Stomach smooth muscle (tissue), 2 donors: ENCODE results near the gene SMIM13.

Experiments used
- H3K27ac ChIP-seq: one replicate; pipeline ENCODE4 v1.7.0; 2013; ENCODE audit warnings: mild to moderate bottlenecking, low read length, inconsistent platforms
- H3K27me3 ChIP-seq, 2 donors: one replicate each; pipeline ENCODE4 v1.7.0; 2013; ENCODE audit warnings: low read length in 2 of 2; ENCODE audit not compliant: insufficient read depth in 2 of 2, control insufficient read depth in 1 of 2
- H3K36me3 ChIP-seq, 2 donors: one replicate each; pipeline ENCODE4 v1.7.0; 2013; ENCODE audit warnings: low read length in 2 of 2; ENCODE audit not compliant: control insufficient read depth in 2 of 2, insufficient read depth in 2 of 2
- H3K4me1 ChIP-seq: one replicate; pipeline ENCODE4 v1.7.0; 2013; ENCODE audit warnings: low read length; ENCODE audit not compliant: control insufficient read depth, insufficient read depth
- H3K4me3 ChIP-seq, 2 donors: one replicate each; pipeline ENCODE4 v1.7.0; 2013; ENCODE audit warnings: low read length in 2 of 2
- H3K9ac ChIP-seq, 2 donors: one replicate each; pipeline ENCODE4 v1.7.0; 2013; ENCODE audit warnings: low read length in 2 of 2, mild to moderate bottlenecking in 1 of 2
- H3K9me3 ChIP-seq, 2 donors: one replicate each; pipeline ENCODE4 v1.7.0; 2013; ENCODE audit warnings: low read length in 2 of 2; ENCODE audit not compliant: control insufficient read depth in 2 of 2
- donor health status: healthy.
- donor health status: Pancreatic carcinoma.

The SMIM13 gene

GRCh38 chr6:11140056-11140455 lies 46.4 kb downstream of the SMIM13 start:
- Histone ChIP-seq H3K36me3 (peaks cover 4% of the 10 kb centered on the region in 2 donors), H3K9ac (no peak overlapping the region), H3K4me3 (no peak overlapping the region), H3K27ac (no peak overlapping the region), H3K27me3 (no peaks in the 10 kb centered on the region), H3K4me1 (no peaks in the 10 kb centered on the region), H3K9me3 (no peaks in the 10 kb centered on the region)

- Histone ChIP-seq H3K9ac (no peak overlapping the region), H3K4me3 (no peak overlapping the region), H3K27me3 (no peaks in the 10 kb centered on the region), H3K36me3 (no peaks in the 10 kb centered on the region), H3K9me3 (no peaks in the 10 kb centered on the region), H3K27ac (no peak overlapping the region), H3K4me1 (no peaks in the 10 kb centered on the region)
These were observed 47.7 kb downstream of the SMIM13 start for GRCh38 chr6:11141295-11141694.

- Histone ChIP-seq H3K4me3 (no peak overlapping the region), H3K9me3 (no peaks in the 10 kb centered on the region), H3K4me1 (no peaks in the 10 kb centered on the region), H3K9ac (no peak overlapping the region), H3K36me3 (no peaks in the 10 kb centered on the region), H3K27ac (no peak overlapping the region), H3K27me3 (no peaks in the 10 kb centered on the region)
These were observed 48.8 kb downstream of the SMIM13 start for GRCh38 chr6:11142296-11143027.

GRCh38 chr6:11143394-11144371 lies 50.0 kb downstream of the SMIM13 start:
- Histone ChIP-seq H3K9me3 (no peaks in the 10 kb centered on the region), H3K4me3 (no peak overlapping the region), H3K4me1 (no peaks in the 10 kb centered on the region), H3K36me3 (no peaks in the 10 kb centered on the region), H3K27ac (no peak overlapping the region), H3K27me3 (no peaks in the 10 kb centered on the region), H3K9ac (no peak overlapping the region)

GRCh38 chr6:11144393-11144851 lies 50.8 kb downstream of the SMIM13 start:
- H3K27ac ChIP-seq, result no peak overlapping the region
- H3K9ac ChIP-seq, result no peak overlapping the region
- H3K4me3 ChIP-seq, result no peak overlapping the region
- H3K4me1 ChIP-seq, result no peaks in the 10 kb centered on the region
- H3K27me3 ChIP-seq, result no peaks in the 10 kb centered on the region
- H3K36me3 ChIP-seq, result no peaks in the 10 kb centered on the region
- H3K9me3 ChIP-seq, result no peaks in the 10 kb centered on the region

- no peaks in the 10 kb centered on the region for H3K36me3 ChIP-seq
- H3K27me3 ChIP-seq, result no peaks in the 10 kb centered on the region
- H3K9ac ChIP-seq, result no peak overlapping the region
- no peaks in the 10 kb centered on the region for H3K9me3 ChIP-seq
- H3K4me3 ChIP-seq, result no peak overlapping the region
- no peaks in the 10 kb centered on the region for H3K4me1 ChIP-seq
- no peak overlapping the region for H3K27ac ChIP-seq
These were observed 52.6 kb downstream of the SMIM13 start for GRCh38 chr6:11146117-11146826.

GRCh38 chr6:11149551-11149950 lies 55.9 kb downstream of the SMIM13 start:
- no peaks in the 10 kb centered on the region for H3K9me3 ChIP-seq
- no peak overlapping the region for H3K9ac ChIP-seq

GRCh38 chr6:11151488-11151887 lies 57.9 kb downstream of the SMIM13 start:
- H3K36me3 ChIP-seq, result no peaks in the 10 kb centered on the region
- H3K4me3 ChIP-seq, result no peak overlapping the region
- no peaks in the 10 kb centered on the region for H3K27me3 ChIP-seq
- no peaks in the 10 kb centered on the region for H3K9me3 ChIP-seq
- no peak overlapping the region for H3K9ac ChIP-seq
- no peaks in the 10 kb centered on the region for H3K4me1 ChIP-seq
- no peak overlapping the region for H3K27ac ChIP-seq

More at GRCh38 chr6:11149551-11149950, 55.9 kb downstream of the SMIM13 start:
- no peaks in the 10 kb centered on the region for H3K4me1 ChIP-seq
- H3K4me3 ChIP-seq, result no peak overlapping the region
- no peak overlapping the region for H3K27ac ChIP-seq
- H3K27me3 ChIP-seq, result no peaks in the 10 kb centered on the region
- H3K36me3 ChIP-seq, result no peaks in the 10 kb centered on the region

- Histone ChIP-seq H3K4me1 (no peaks in the 10 kb centered on the region), H3K4me3 (no peak overlapping the region), H3K27me3 (no peaks in the 10 kb centered on the region), H3K9ac (no peak overlapping the region), H3K9me3 (no peaks in the 10 kb centered on the region), H3K27ac (no peak overlapping the region), H3K36me3 (no peaks in the 10 kb centered on the region)
These were observed 58.9 kb downstream of the SMIM13 start for GRCh38 chr6:11152581-11152980.

GRCh38 chr6:11153447-11153846 lies 59.8 kb downstream of the SMIM13 start:
- H3K9ac ChIP-seq, result no peak overlapping the region
- H3K27ac ChIP-seq, result no peak overlapping the region
- H3K36me3 ChIP-seq, result no peaks in the 10 kb centered on the region
- H3K4me3 ChIP-seq, result no peak overlapping the region
- H3K27me3 ChIP-seq, result no peaks in the 10 kb centered on the region
- no peaks in the 10 kb centered on the region for H3K9me3 ChIP-seq
- H3K4me1 ChIP-seq, result no peaks in the 10 kb centered on the region
